A549 (cell line): ENCODE results near the gene SH3PXD2B. TPM values are rescaled to one million over a fixed set of nuclear protein-coding genes. Genes with fewer than 3 reads are reported as not detected.

ENCODE experiments used
- ATAC-seq, 2 experiments: fragments of 200-7000 bp in 1 of 2; fragments of >200 bp in 1 of 2; cut with Nextera tagmentation in 1 of 2; cut with Tn5 transposase in 1 of 2; 3 replicates each; pipeline versions ENCODE4 v1.8.0 to v1.9.1; 2018 to 2020; ENCODE audit warnings: mild to moderate bottlenecking in 1 of 2, moderate library complexity in 1 of 2
- CTCF ChIA-PET: fragments of 300-600 bp; sonication (Branson Sonifier 250); formaldehyde crosslinking; extraction: SDS; loops from one replicate; lab custom pipeline; 2021; ENCODE audit warnings: antibody characterized with exemption, inconsistent platforms; lab: Yijun Ruan, JAX
- POLR2A ChIA-PET: fragments of 350-600 bp; formaldehyde crosslinking; extraction: SDS; loops from one replicate; lab custom pipeline; 2021; ENCODE audit warnings: antibody characterized with exemption, inconsistent platforms; lab: Yijun Ruan, JAX
- DNase-seq, 2 experiments: peaks; one replicate each; pipeline versions ENCODE4 v3.0.0 to v3.0.0-alpha.2; 2011 to 2016; ENCODE audit warnings: low read depth in 1 of 2, low spot score in 1 of 2
- FAIRE-seq: peaks from 2 replicates; lab custom pipeline; 2011; peaks lifted over from hg19 to GRCh38; lab: Jason Lieb, UNC
- H3K27ac ChIP-seq, 2 experiments: fragments of >200 bp; sonication (Bioruptor Twin); formaldehyde crosslinking; 3 replicates each; pipeline ENCODE4 v1.5.1; 2016 to 2017
- H3K4me1 ChIP-seq: fragments of >200 bp; sonication (Bioruptor Twin); formaldehyde crosslinking; 3 replicates; pipeline ENCODE4 v1.6.1; 2016
- H3K4me2 ChIP-seq: fragments of >200 bp; sonication (Bioruptor Twin); formaldehyde crosslinking; 3 replicates; pipeline ENCODE4 v1.6.1; 2016
- H3K4me3 ChIP-seq: fragments of >200 bp; sonication (Bioruptor Twin); formaldehyde crosslinking; 3 replicates; pipeline ENCODE4 v1.5.1; 2016
- H3K9me3 ChIP-seq: fragments of >200 bp; sonication (Bioruptor Twin); formaldehyde crosslinking; 3 replicates; pipeline ENCODE4 v1.6.1; 2016
- CBX2 ChIP-seq: fragments of 200-600 bp; sonication (generic); IDR thresholded peaks from 2 replicates; pipeline ENCODE4 v1.6.1; 2016; ENCODE audit warnings: low read depth, mild to moderate bottlenecking, borderline replicate concordance
- CBX8 ChIP-seq: fragments of 200-600 bp; sonication (generic); IDR thresholded peaks from 2 replicates; pipeline ENCODE4 v1.6.1; 2016
- CEBPB ChIP-seq, 2 experiments: fragments of >200 bp in 1 of 2; sonication (Bioruptor Twin) in 1 of 2; formaldehyde crosslinking in 1 of 2; IDR thresholded peaks; 2 replicates each; pipeline ENCODE4 v1.6.1; 2012 to 2016
- CHD4 ChIP-seq: fragments of 200-600 bp; sonication (generic); IDR thresholded peaks from 2 replicates; pipeline ENCODE4 v1.6.1; 2016; ENCODE audit warnings: antibody characterized with exemption, mild to moderate bottlenecking, borderline replicate concordance
- EHF ChIP-seq: fragments of 250-450 bp; sonication (Bioruptor Pico); IDR thresholded peaks from 2 replicates; pipeline ENCODE4 v1.5.0; 2020; ENCODE audit warnings: mild to moderate bottlenecking
- EHMT2 ChIP-seq: fragments of 200-600 bp; sonication (generic); IDR thresholded peaks from 2 replicates; pipeline ENCODE4 v1.6.1; 2016; ENCODE audit warnings: antibody characterized with exemption, low read depth, mild to moderate bottlenecking, moderate library complexity
- EP300 ChIP-seq, 2 experiments: fragments of >200 bp; sonication (Bioruptor Twin); formaldehyde crosslinking; IDR thresholded peaks; 2 replicates in 1 of 2; 3 replicates in 1 of 2; pipeline ENCODE4 v1.6.1; 2016 to 2017
- ESRRA ChIP-seq: fragments of 150-350 bp; IDR thresholded peaks from 2 replicates; pipeline ENCODE4 v1.6.1; 2014; ENCODE audit warnings: mild to moderate bottlenecking, low read length, borderline replicate concordance
- FOSB ChIP-seq: fragments of 250-450 bp; sonication (Bioruptor Pico); IDR thresholded peaks from 2 replicates; pipeline ENCODE4 v1.5.0; 2020; ENCODE audit warnings: mild to moderate bottlenecking, moderate library complexity
- FOSL2 ChIP-seq, 2 experiments: fragments of 450-650 bp in 1 of 2; fragments of >200 bp in 1 of 2; sonication (Bioruptor Twin) in 1 of 2; formaldehyde crosslinking; IDR thresholded peaks; 2 replicates each; pipeline versions ENCODE4 v1.5.0 to v1.6.1; 2016 to 2020; ENCODE audit warnings: mild to moderate bottlenecking in 1 of 2, moderate library complexity in 1 of 2
- HEYL ChIP-seq: fragments of 250-450 bp; sonication (Bioruptor Pico); IDR thresholded peaks from 2 replicates; pipeline ENCODE4 v1.8.0; 2021; ENCODE audit warnings: mild to moderate bottlenecking, moderate library complexity
- HMGXB4 ChIP-seq: fragments of 250-450 bp; sonication (Bioruptor Pico); IDR thresholded peaks from 2 replicates; pipeline ENCODE4 v1.5.0; 2021; ENCODE audit warnings: mild to moderate bottlenecking, moderate library complexity, borderline replicate concordance
- HOXA7 ChIP-seq: fragments of 250-450 bp; sonication (Bioruptor Pico); IDR thresholded peaks from 2 replicates; pipeline ENCODE4 v1.5.0; 2020; ENCODE audit warnings: mild to moderate bottlenecking, moderate library complexity
- HOXB13 ChIP-seq: fragments of 250-450 bp; sonication (Bioruptor Pico); IDR thresholded peaks from 2 replicates; pipeline ENCODE4 v1.5.0; 2020; ENCODE audit warnings: low read depth, mild to moderate bottlenecking, moderate library complexity
- HOXB5 ChIP-seq: fragments of 250-450 bp; sonication (Bioruptor Pico); IDR thresholded peaks from 2 replicates; pipeline ENCODE4 v1.5.0; 2020; ENCODE audit warnings: mild to moderate bottlenecking, moderate library complexity
- JUN ChIP-seq, 2 experiments: fragments of >200 bp; sonication (Bioruptor Twin); formaldehyde crosslinking; IDR thresholded peaks; 2 replicates in 1 of 2; 3 replicates in 1 of 2; pipeline ENCODE4 v1.6.1; 2016 to 2017
- MAFK ChIP-seq: fragments of 450-650 bp; IDR thresholded peaks from 2 replicates; pipeline ENCODE4 v1.6.1; 2014; ENCODE audit not compliant: partially characterized antibody
- MAX ChIP-seq: IDR thresholded peaks from 2 replicates; pipeline ENCODE4 v1.6.1; 2012
- MAZ ChIP-seq: fragments of 150-350 bp; IDR thresholded peaks from 2 replicates; pipeline ENCODE4 v1.6.1; 2014; ENCODE audit warnings: antibody characterized with exemption, low read depth, low read length, borderline replicate concordance
- MYC ChIP-seq: IDR thresholded peaks from 2 replicates; pipeline ENCODE4 v1.6.1; 2012; ENCODE audit warnings: mild to moderate bottlenecking, inconsistent platforms, low read length, improper control_type of control experiment, borderline replicate concordance
- NFE2L2 ChIP-seq: fragments of 150-350 bp; conservative IDR thresholded peaks from 2 replicates; pipeline ENCODE4 v1.6.1; 2014; ENCODE audit warnings: low read length
- NR3C1 ChIP-seq: fragments of >200 bp; sonication (Bioruptor Twin); formaldehyde crosslinking; IDR thresholded peaks from 3 replicates; pipeline ENCODE4 v1.6.1; 2017
- POLR2A ChIP-seq: IDR thresholded peaks from 2 replicates; pipeline ENCODE4 v1.6.1; 2012; ENCODE audit warnings: mild to moderate bottlenecking, low read length
- POLR2AphosphoS2 ChIP-seq: conservative IDR thresholded peaks from 2 replicates; pipeline ENCODE4 v1.6.1; 2012; ENCODE audit warnings: low read length, improper control_type of control experiment, inconsistent platforms
- SREBF2 ChIP-seq: fragments of 450-650 bp; IDR thresholded peaks from 2 replicates; pipeline ENCODE4 v1.6.1; 2014; ENCODE audit warnings: mild to moderate bottlenecking, moderate library complexity
- TFCP2L1 ChIP-seq: fragments of 250-450 bp; sonication (Bioruptor Pico); IDR thresholded peaks from 2 replicates; pipeline ENCODE4 v1.5.0; 2021; ENCODE audit warnings: mild to moderate bottlenecking
- USF2 ChIP-seq: fragments of 450-650 bp; IDR thresholded peaks from 2 replicates; pipeline ENCODE4 v1.6.1; 2014; ENCODE audit warnings: antibody characterized with exemption
- ZC3H11A ChIP-seq: fragments of 450-650 bp; IDR thresholded peaks from 2 replicates; pipeline ENCODE4 v1.6.1; 2014; ENCODE audit warnings: antibody characterized with exemption, mild to moderate bottlenecking
- ZSCAN20 ChIP-seq: fragments of 250-450 bp; sonication (Bioruptor Pico); IDR thresholded peaks from 2 replicates; pipeline ENCODE4 v1.8.0; 2022; ENCODE audit warnings: mild to moderate bottlenecking, moderate library complexity
- whole genome bisulfite sequencing: methylation state at CpG from one replicate; pipeline ENCODE4 v1.1.6; 2017; ENCODE audit errors: missing lambda C conversion rate; 5-methylcytosine and 5-hydroxymethylcytosine counted together
- polyA plus RNA-seq, 4 experiments: library from polyadenylated mRNA; depleted of rRNA in 3 of 4; stranded (reverse); fragments of >200 nt; fragmentation: RNase III in 1 of 4; extraction: RNeasy Plus Mini Kit Qiagen cat#74134 plus additional on column Dnase treatment in 1 of 4; gene quantifications; 2 replicates in 3 of 4; 3 replicates in 1 of 4; pipeline ENCODE4 v1.2.3, GENCODE V29; 2011 to 2017

Gene SH3PXD2B
- polyA plus RNA-seq, 2 of the 4 experiments (the other 2 are of a cell fraction) = 15.1 to 15.5 TPM

- no peak for TF ChIP-seq HMGXB4 (CRISPR knock-in tag)
- TF ChIP-seq TFCP2L1 (CRISPR knock-in tag) = no peak
- TF ChIP-seq CEBPB (IDR thresholded peaks at IDR 0.05) = no peak
- TF ChIP-seq CBX8 = no peak
- TF ChIP-seq EHMT2 = no peak
Observed at GRCh38 chr5:172379481-172379880, 74.8 kb downstream of the SH3PXD2B start (continued).

- no peaks in the 10 kb centered on the region for H3K9me3 ChIP-seq
- no peak for FAIRE-seq
- ChIA-PET POLR2A (no interaction called here), CTCF (interaction anchor here (1.3 kb wide), 1 partner anchor 73 kb away, joined by 4 read pairs; no protein-coding TSS in a partner anchor)
- H3K4me1 ChIP-seq = peaks cover 22% of the 10 kb centered on the region
- no peak overlapping the region for H3K4me3 ChIP-seq
- no peak for ATAC-seq
- no peak overlapping the region for H3K4me2 ChIP-seq
- 83% methylated on average over 4 of the region's 4 CpGs for WGBS
- no peak for DNase-seq
- no peak overlapping the region for H3K27ac ChIP-seq
- TF ChIP-seq NFE2L2 = no peak
- no peak for TF ChIP-seq HOXB5 (CRISPR knock-in tag)
- no peak for TF ChIP-seq SREBF2
- TF ChIP-seq ESRRA = no peak
- TF ChIP-seq NR3C1 = no peak
- no peak for TF ChIP-seq POLR2A
- no peak for TF ChIP-seq EP300 (IDR thresholded peaks at IDR 0.05)
- no peak for TF ChIP-seq FOSL2 (IDR thresholded peaks at IDR 0.05)
- TF ChIP-seq FOSL2 (CRISPR knock-in tag; IDR thresholded peaks at IDR 0.05) = no peak
Observed at GRCh38 chr5:172377856-172378255, 76.5 kb downstream of the SH3PXD2B start.

GRCh38 chr5:172377438-172377837 is 76.9 kb downstream of the SH3PXD2B start:
- no peak overlapping the region for H3K4me3 ChIP-seq
- peaks cover 18% of the 10 kb centered on the region for H3K4me1 ChIP-seq
- 88% methylated on average over 3 of the region's 3 CpGs for WGBS
- FAIRE-seq (no peak), ATAC-seq (no peak), DNase-seq (no peak)
- no peak overlapping the region for H3K4me2 ChIP-seq
- H3K9me3 ChIP-seq = no peaks in the 10 kb centered on the region
- TF ChIP-seq HEYL (no peak), ZC3H11A (no peak), MAX (no peak), MYC (no peak), TFCP2L1 (CRISPR knock-in tag) (no peak), EHF (CRISPR knock-in tag) (no peak), POLR2AphosphoS2 (no peak), HOXB13 (CRISPR knock-in tag) (no peak), EP300 (IDR thresholded peaks at IDR 0.05) (no peak), JUN (IDR thresholded peaks at IDR 0.05) (no peak), MAFK (no peak), FOSB (no peak), HOXA7 (CRISPR knock-in tag) (no peak), USF2 (no peak), CBX2 (no peak), CHD4 (no peak), CEBPB (IDR thresholded peaks at IDR 0.05) (no peak), ZSCAN20 (CRISPR knock-in tag) (no peak), MAZ (no peak), SREBF2 (no peak)
- CTCF ChIA-PET = interaction anchor here (0.9 to 1.3 kb wide), 2 partner anchors 74 to 321 kb away, joined by 3 to 4 read pairs; no protein-coding TSS in a partner anchor
- no peak overlapping the region for H3K27ac ChIP-seq
- POLR2A ChIA-PET = no interaction called here
